GM18511 (cell line): ENCODE measurements around the gene TMPO.
"Not testable (repeated sequence)": the region's sequence is repeated elsewhere in the genome, so short reads cannot be mapped to it uniquely, and the experiment has no call there.

Source experiments
- ATAC-seq: cut with Tn5 transposase; IDR thresholded peaks from one replicate; pipeline ENCODE4 v1.9.1; 2021; ENCODE audit warnings: mild to moderate bottlenecking, moderate library complexity; ENCODE audit not compliant: unreplicated experiment

TMPO gene

DNA sequence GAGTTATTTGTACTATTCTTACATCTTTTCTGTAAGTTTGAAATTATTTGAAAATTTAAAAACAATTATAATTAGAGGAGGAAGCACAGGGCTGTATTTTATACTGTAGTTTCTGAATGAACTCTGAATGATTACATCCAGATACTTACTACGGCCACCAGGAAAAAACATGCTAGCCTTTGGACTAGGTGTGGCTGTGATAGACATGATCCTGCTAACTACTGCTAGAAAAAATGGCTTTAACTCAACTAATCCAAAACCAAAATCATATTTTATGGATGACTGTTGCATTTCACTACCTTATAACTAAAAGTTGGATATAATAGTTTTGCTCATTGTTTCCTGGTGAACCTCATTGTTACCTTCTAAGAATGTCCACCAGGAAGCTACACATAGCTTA, 63.0 kb downstream of the TMPO start:
- ATAC-seq: no peak

GRCh38 chr12:98578821-98579220, 63.4 kb downstream of the TMPO start:
- ATAC-seq: no peak

DNA sequence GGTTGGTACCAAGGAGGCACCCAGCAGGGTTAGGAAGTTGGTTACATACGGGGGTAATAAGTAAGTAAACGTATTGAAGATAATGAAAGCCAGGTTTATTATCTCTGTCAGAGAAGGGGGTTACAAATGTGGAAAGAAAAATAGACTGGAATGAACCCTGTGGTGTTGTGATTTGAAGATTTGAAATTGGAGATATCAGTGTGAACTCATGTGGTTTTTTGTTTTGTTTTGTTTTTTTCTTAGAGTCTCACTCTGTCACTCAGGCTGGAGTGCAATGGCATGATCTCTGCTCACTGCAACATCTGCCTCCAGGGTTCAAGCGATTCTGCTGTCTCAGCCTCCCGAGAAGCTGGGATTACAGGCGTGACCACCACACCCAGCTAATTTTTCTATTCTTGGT, 64.0 kb downstream of the TMPO start:
- ATAC-seq: no peak

DNA sequence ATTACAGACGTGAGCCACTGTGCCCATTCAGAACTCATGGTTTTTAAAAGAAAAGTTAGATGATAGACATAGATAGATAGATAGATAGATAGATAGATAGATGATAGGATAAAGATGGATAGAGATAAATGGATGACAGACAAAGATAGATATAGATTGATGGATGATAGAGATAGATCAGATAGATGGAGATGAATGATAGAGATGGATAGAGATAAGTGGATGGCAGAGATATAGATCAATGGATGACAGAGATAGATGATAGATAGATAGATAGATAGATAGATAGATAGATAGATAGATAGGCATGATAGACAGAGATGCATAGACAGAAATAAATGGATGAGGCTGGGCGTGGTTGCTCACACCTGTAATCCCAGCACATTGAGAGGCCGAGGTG, 64.4 kb downstream of the TMPO start:
- ATAC-seq: no peak

DNA sequence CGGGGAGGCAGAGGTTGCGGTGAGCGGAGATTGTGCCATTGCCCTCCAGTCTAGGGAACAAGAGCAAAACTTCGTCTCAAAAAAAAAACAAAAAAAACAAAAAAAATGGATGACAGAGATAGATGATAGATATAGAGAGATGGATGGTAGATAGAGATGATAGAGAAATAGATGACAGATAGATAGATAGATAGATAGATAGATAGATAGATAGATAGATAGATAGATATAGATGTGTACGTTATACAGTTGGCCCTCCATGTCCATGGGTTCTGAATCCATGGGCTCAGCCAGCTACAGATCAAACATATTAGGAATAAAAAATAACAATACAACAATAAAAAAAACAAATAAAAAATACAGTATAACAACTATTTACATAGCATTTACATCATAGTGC, 65.3 kb downstream of the TMPO start:
- no peak for ATAC-seq

DNA sequence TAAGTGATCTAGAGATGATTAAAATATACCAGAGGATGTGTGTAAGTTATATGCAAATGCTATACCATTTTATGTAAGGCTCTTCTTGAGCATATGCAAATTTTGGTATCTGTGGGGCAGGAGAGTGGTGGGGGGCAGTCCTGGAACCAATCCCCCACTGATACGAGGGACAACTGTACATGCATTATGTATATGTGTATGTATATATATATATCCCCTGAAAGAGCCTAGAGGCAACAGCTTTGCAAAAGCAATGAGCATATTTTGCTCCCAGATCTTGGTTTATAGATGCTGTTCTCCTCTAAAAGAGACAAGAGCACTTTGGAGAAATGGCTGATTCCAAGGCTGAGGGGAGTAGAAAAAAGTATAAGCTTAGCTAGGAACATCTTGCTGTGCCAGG, 65.7 kb downstream of the TMPO start:
- no peak for ATAC-seq

GRCh38 chr12:98582093-98582492, 66.7 kb downstream of the TMPO start:
- ATAC-seq: no peak

DNA sequence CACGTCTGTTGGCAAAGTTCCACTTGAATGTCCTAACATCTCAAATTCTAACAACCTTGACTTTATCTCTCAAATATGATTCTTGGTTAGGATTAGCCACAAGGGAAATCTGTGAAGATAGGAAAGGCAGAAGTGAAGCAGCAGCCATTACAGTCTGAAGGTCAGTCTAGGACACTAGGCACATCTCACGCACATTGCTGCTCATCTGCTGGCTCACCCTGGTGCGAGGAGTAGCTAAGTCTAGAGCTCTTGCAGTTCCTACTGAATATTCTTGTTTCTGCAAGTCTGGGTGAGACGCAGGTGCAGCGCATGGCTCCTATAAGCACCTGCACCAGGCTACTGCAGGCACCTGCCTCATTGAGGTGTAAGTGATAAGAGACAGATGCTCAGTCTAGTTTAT, 71.7 kb downstream of the TMPO start:
- ATAC-seq: no peak

DNA sequence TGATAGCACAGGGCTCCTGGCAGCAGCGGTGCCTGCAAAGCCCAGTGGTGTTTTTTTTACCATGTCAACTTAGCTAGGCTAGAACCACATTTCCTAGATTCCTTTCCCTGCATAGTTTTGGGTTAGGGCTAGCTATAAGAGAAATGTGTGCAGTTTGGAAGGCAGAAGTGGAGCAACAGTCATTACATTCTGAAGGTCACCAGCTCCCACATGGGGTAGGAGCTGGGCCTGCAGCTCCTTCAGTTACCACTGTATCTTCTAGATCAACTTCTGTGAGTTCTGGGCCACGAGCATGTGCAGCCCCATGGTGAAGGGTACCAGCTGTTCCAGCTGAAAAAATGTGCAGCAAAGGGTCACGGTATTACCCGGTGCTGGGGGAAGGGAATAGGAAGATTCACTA, 75.8 kb downstream of the TMPO start:
- no peak for ATAC-seq

GRCh38 chr12:98592825-98593322, 77.5 kb downstream of the TMPO start:
- ATAC-seq: no peak

GRCh38 chr12:98593351-98594049, 78.1 kb downstream of the TMPO start, which contains the start of gene SLC25A3:
Gene SLC25A3 (plus strand): TSS chr12:98593686. CDS start chr12:98593979, 293 bp downstream.
- peak; percentile 99 for ATAC-seq

DNA sequence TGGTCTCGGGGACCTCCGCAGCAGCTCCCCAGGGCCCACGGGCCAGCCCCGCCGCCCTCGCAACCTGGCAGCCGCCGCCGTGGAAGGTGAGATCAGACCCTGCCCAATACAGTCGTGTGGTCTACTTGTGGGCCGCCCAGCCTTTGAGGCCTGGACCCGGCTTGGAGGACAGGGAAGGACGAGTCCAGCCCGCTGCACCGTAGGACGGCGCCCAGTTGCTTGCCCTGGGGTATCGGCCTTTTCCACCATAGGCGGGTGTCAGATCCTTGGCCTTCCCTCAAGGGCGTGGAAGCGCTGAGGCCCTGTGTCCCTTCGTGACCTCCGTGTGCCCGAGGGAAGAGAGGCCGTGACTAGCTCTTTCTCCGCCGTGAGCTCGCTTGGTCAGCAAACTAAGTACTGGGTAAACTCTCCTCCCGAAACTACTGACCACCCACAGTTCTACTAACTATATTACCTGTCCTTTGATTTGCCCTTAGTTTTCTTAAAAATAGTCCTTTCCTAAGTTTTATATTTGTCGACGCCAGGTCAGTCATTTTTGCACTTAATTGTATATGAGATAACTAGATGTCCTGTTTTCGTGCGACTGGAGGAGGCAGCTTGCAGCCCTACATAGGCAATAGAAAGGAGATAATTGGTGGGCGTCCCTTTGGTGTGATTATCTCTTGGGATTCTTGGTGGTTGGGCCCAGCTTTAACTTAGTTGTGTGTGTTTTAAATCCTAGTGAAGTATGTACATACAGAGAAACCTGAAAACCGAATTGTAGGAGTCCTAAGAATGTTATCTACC, 78.9 kb downstream of the TMPO start:
- ATAC-seq: peak; percentile 7

DNA sequence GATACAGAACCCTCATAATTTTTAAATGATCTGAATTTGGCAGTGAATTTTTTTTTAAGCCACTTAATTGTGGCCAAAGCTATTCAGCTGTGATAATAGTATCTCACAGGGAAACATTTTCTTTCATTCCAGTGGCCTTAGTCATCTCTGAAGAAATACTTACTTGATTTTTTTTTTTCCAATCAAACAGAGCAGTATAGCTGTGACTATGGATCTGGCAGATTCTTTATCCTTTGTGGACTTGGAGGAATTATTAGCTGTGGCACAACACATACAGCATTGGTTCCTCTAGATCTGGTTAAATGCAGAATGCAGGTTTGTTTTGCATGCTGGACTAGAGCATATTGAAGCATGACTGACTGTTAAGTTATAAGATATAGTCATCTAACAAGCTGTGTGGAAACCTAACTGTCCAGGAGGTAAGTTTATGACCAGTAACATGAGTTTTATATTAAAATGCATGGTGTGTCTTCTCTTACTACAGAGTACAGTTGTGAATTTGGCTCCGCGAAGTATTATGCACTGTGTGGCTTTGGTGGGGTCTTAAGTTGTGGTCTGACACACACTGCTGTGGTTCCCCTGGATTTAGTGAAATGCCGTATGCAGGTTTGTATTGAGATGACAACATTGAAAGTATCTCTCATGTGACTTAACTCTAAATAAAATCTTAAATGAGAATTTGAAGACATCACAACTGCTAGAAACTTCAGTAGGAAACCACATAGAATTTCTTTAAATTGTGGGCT, 80.0 kb downstream of the TMPO start:
- ATAC-seq: no peak

- not testable (repeated sequence) for ATAC-seq
Measured at GRCh38 chr12:98597313-98597712, 81.9 kb downstream of the TMPO start.
